Activated T-cell treated with anti-CD3 and anti-CD28 coated beads, Interleukin-2, amount 50 U/mL, for 72 hours (primary cell): ENCODE results near the gene C17orf107. TPM values are rescaled to one million over a fixed set of nuclear protein-coding genes. Genes with fewer than 3 reads are reported as not detected.
"Not testable (repeated sequence)": the region's sequence is repeated elsewhere in the genome, so short reads cannot be mapped to it uniquely, and the experiment has no call there.

Experiments
- ATAC-seq, 2 donors: fragments of 150-1000 bp; cut with Tn5 transposase; replicated peaks in 1 of 2; 2 replicates each; pipeline ENCODE4 v1.10.0; 2021; ENCODE audit warnings: moderate library complexity in 2 of 2, mild to moderate bottlenecking in 1 of 2
- DNase-seq, 2 donors: peaks; one replicate each; pipeline ENCODE4 v3.0.0; 2021 to 2022; ENCODE audit warnings: mixed read lengths in 1 of 2
- H3K27ac Mint-ChIP-seq: one replicate; pipeline ENCODE4 v1.8.0; 2022; ENCODE audit warnings: mild to moderate bottlenecking, moderate library complexity, mixed read lengths
- H3K27me3 Mint-ChIP-seq: one replicate; pipeline ENCODE4 v1.8.0; 2022; ENCODE audit warnings: low read depth, mixed read lengths
- H3K36me3 Mint-ChIP-seq, 2 donors: one replicate each; pipeline ENCODE4 v1.8.0; 2022; ENCODE audit warnings: mixed read lengths in 2 of 2, mild to moderate bottlenecking in 1 of 2; ENCODE audit not compliant: insufficient read depth in 2 of 2
- H3K4me1 Mint-ChIP-seq: one replicate; pipeline ENCODE4 v1.8.0; 2022; ENCODE audit warnings: low read depth, mixed read lengths
- H3K4me3 Mint-ChIP-seq, 2 donors: one replicate each; pipeline ENCODE4 v1.8.0; 2022; ENCODE audit warnings: mild to moderate bottlenecking in 2 of 2, mixed read lengths in 2 of 2, moderate library complexity in 2 of 2
- H3K9me3 Mint-ChIP-seq, 2 donors: one replicate each; pipeline ENCODE4 v1.8.0; 2022; ENCODE audit warnings: mixed read lengths in 2 of 2
- total RNA-seq, 2 donors: library from RNA; stranded (reverse); gene quantifications; one replicate each; pipeline ENCODE4 v1.2.3, GENCODE V29; 2022

The C17orf107 gene
- 1 to 10 TPM; 3.4 to 4.7 TPM for total RNA-seq

DNA sequence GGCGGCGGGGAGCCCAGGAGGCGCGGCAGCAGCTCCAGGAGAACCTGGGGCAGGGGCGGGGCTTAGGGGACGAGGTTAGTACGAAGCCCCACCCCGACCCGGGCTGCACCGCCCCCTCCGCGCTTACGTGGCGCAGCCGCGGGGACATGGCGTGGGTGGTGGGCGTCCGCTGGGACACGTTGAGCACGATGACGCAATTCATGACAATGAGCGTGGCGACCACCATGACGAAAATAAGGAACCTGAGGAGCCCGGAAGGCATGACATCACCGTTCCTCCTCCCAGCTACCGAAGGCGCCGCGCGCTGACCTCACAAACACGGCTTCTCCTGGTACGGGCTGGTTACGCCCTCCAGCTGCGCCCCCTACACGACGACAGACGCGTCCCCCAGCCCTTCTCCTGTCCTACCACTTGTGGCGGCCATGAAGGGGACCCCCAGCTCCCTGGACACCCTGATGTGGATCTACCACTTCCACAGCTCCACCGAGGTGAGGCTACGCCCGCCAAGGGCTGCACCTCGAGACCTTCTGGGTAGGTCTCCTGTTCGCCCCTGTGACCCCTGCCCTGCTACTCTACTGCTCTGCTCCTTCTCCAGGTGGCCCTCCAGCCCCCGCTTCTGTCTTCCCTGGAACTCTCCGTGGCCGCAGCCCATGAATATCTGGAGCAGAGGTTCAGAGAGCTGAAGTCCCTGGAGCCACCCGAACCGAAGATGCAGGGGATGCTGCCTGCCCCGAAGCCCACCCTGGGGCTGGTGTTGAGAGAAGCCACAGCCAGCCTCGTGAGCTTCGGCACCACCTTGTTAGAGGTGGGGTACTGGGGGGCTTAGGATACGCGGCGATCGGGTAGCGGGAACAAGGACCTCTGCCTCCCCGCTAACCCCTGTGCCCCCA, at the start of gene C17orf107:
TSS of gene C17orf107 (plus strand) at position 196 of the 890 bp plus-strand sequence. CDS start at position 423, 227 bp downstream.
- Mint-ChIP-seq H3K27ac (peak within 1 kb of the TSS; percentile 59), H3K27me3 (no peaks in the 10 kb centered on the region), H3K9me3 (no peaks in the 10 kb centered on the region), H3K36me3 (peaks cover 0 to 7% of the 10 kb centered on the region in 2 donors), H3K4me3 (peak within 1 kb of the TSS; percentile 86 to 89), H3K4me1 (peaks cover 30% of the 10 kb centered on the region)
- DNase-seq = peak; percentile 98 to 99
- peak; percentile 82 for ATAC-seq

DNA sequence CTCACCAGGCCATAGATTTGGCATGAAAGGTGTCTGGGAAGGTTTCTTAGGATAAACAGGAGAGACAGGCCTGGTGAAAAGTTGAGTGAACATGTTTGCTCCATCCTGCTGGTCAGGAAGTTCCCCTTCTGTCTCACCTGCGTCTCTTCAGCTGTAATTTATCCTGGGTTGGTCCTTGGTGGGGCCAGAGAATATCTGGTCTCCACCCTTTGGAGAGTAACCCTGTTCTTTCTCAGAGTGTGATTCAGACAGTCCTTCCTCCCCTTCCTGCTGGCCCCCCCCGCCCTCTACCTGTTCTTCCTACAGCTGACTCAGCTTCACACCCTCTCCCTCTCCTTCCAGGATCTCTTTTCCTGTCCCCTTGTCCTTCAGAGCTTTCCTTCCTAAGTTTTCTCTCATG, 49.1 kb upstream of the C17orf107 start:
- Mint-ChIP-seq H3K36me3 (peaks cover 3 to 5% of the 10 kb centered on the region in 2 donors), H3K4me1 (peaks cover 23% of the 10 kb centered on the region), H3K4me3 (no peak overlapping the region), H3K9me3 (no peaks in the 10 kb centered on the region), H3K27me3 (no peaks in the 10 kb centered on the region), H3K27ac (no peak overlapping the region)
- ATAC-seq = no peak
- no peak for DNase-seq

DNA sequence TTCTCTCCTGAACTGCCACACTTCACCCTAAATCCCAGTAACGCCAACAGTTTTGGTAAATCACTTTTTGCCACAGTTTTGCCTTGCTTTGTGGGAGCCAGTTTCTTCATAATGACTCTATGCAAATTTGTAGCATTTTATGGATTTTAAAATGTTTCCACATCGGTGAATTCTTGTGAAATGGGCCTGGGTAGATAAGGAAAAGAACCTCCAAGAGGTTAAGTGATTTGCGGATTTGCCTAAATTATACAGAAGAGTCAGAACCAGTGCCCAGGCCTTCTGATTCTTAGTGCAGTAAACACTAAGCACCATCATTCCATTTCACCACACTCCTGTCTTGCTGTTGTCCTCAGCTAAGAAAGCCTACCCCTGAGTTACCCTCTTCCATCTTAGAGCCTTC, 48.3 kb upstream of the C17orf107 start:
- DNase-seq = no peak
- no peak for ATAC-seq
- Mint-ChIP-seq H3K9me3 (no peaks in the 10 kb centered on the region), H3K4me1 (peaks cover 25% of the 10 kb centered on the region), H3K27ac (peak overlapping the region; percentile 55), H3K4me3 (no peak overlapping the region), H3K27me3 (no peaks in the 10 kb centered on the region), H3K36me3 (peaks cover 3 to 6% of the 10 kb centered on the region in 2 donors)

DNA sequence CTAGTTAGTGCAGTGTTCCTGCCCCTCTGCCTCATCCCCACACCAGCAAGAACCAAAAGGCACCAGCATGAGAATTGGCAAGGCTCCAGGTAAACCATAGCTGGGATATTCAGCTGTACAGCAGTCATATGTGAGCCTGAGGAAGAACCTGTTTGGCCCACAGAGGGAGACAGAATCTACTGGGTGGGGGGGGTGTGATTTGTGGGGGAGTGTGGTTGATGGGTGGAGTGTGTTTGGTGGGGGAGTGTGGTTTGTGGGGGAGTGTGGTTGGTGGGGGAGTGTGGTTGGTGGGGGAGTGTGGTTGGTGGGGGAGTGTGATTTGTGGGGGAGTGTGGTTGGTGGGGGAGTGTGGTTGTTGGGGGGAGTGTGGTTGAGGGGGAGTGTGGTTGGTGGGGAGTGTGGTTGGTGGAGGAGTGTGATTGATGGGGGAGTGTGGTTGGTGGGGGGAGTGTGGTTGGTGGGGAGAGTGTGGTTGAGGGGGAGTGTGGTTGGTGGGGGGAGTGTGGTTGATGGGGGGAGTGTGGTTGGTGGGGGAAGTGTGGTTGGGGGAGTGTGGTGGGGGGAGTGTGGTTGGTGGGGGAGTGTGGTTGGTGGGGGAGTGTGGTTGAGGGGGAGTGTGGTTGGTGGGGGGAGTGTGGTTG, 46.6 kb upstream of the C17orf107 start:
- peak in 1 of 2 donors; percentile 20 for ATAC-seq
- H3K4me1 Mint-ChIP-seq = peaks cover 28% of the 10 kb centered on the region
- no peaks in the 10 kb centered on the region for H3K9me3 Mint-ChIP-seq
- H3K27ac Mint-ChIP-seq = peak overlapping the region; percentile 14
- H3K36me3 Mint-ChIP-seq = peaks cover 3 to 9% of the 10 kb centered on the region in 2 donors
- DNase-seq = peak in 1 of 2 donors; percentile 6
- H3K27me3 Mint-ChIP-seq = no peaks in the 10 kb centered on the region
- H3K4me3 Mint-ChIP-seq = no peak overlapping the region

DNA sequence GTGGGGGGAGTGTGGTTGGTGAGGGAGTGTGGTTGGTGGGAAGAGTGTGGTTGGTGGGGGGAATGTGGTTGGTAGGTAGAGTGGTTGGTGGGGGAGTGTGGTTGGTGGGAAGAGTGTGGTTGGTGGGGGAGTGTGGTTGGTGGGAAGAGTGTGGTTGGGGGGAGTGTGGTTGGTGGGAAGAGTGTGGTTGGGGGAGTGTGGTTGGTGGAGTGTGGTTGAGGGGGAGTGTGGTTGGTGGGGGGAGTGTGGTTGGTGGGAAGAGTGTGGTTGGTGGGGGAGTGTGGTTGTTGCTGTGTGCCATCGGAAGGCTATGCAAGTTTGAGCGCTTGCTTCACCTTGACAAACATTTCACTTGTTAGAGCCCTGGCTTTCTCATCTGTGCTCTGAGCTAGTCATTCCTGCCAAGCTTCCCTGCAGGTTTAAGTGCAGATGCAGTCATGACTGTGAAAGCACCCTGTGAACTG, 46.1 kb upstream of the C17orf107 start:
- Mint-ChIP-seq H3K27me3 (no peaks in the 10 kb centered on the region), H3K4me1 (peaks cover 28% of the 10 kb centered on the region), H3K27ac (peak overlapping the region; percentile 80), H3K4me3 (no peak overlapping the region), H3K9me3 (no peaks in the 10 kb centered on the region), H3K36me3 (peaks cover 3 to 9% of the 10 kb centered on the region in 2 donors)
- DNase-seq = no peak
- peak in 1 of 2 donors; percentile 42 for ATAC-seq

DNA sequence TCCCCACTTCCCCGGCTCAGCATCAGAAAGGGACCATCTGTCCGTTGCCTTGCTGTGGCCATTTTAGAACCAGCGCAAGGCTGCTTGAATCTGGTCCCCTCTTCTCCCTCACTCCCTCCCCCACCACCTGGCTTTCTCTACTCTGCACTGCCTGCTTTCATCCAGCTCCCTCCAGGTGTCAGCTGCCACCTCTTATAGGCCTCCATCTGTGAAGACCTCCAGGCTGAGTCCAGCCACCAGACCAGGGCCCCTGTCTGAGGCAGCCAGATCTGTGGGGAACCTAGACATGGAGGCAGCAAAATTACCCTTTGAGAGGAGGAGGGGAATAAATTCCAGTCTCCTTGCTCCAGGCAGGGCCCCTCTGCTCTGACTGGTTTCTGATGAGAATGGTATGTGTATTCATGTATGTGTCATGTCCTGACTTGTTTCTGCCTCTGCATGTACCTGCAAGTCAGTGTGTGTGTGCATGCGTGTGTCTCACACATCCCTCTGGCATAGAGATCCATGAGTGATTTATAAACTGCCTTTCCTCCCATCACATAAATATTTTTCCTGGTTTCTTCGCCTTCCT, 45.1 kb upstream of the C17orf107 start:
- Mint-ChIP-seq H3K27ac (no peak overlapping the region), H3K9me3 (no peaks in the 10 kb centered on the region), H3K36me3 (peaks cover 3 to 9% of the 10 kb centered on the region in 2 donors), H3K4me3 (no peak overlapping the region), H3K4me1 (peaks cover 28% of the 10 kb centered on the region), H3K27me3 (no peaks in the 10 kb centered on the region)
- no peak for DNase-seq
- ATAC-seq = no peak

DNA sequence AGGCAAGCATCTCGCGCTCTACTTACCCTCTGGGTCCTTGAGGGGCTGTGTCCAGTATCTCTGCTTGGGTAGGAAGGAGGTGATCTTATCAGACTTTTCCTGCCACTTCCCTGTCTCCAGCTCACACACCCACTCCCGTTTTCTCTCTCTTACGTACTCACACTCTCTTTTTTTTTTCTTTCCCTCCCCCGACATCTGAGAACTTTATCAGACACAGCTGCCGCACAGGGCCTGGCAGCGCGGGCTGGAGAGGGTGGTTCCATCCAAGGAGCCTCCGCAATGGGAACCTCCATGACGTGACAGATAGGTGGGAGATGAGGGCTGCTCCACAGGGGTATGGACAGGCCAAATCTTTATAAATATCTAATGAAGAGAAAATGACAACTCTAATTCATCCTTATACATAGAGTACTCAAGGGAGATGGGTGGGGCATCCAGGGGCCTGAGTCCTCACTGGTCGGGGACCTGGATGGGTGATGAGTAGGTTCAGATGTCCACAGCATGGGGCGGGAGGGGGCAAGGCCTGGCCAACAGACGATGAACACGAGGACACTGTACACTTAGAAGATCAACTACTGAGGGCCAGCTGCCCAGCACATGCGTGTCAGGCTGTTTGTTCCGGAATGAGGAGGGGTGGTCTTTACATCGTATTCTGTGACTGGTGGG, 42.9 kb upstream of the C17orf107 start:
- no peak for ATAC-seq
- Mint-ChIP-seq H3K9me3 (no peaks in the 10 kb centered on the region), H3K4me3 (no peak overlapping the region), H3K4me1 (peaks cover 21% of the 10 kb centered on the region), H3K36me3 (peaks cover 3 to 9% of the 10 kb centered on the region in 2 donors), H3K27me3 (no peaks in the 10 kb centered on the region), H3K27ac (no peak overlapping the region)
- DNase-seq = no peak

DNA sequence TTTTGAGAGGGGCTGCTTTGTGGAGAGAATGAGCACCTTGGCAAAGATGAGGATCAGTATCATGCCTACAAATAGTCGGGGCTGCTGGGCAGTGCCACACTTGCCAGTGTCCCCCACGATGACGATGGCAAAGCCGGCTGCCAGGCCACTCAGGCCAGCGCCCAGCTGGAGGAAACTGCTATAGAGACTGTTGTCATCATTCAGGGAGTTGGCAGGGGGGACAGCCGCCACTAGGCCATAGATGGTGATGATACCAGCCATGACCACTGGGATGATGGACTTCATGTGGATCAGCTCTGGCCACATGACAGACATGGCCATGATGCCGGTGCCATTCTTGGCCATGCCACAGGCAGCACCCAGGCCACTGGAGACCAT, 42.4 kb upstream of the C17orf107 start:
- Mint-ChIP-seq H3K36me3 (peaks cover 3 to 8% of the 10 kb centered on the region in 2 donors), H3K27me3 (no peaks in the 10 kb centered on the region), H3K9me3 (no peaks in the 10 kb centered on the region), H3K4me1 (peaks cover 20% of the 10 kb centered on the region), H3K4me3 (no peak overlapping the region), H3K27ac (no peak overlapping the region)
- no peak for ATAC-seq
- no peak for DNase-seq

DNA sequence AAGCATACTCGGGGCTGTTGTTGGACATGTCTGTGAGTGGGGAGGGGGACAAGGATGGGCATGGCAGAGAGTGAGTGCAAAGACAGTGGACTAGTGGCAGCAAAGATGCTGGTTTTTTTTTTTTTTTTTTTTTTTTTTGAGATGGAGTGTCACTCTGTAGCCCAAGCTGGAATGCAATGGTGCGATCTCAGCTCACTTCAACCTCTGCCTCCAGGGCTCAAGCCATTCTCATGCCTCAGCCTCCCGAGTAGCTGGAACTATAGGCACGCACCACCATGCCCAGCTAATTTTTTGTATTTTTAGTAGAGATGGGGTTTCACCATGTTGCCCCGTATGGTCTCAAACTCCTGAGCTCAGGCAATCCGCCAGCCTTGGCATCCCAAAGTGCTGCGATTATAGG, 42.0 kb upstream of the C17orf107 start:
- ATAC-seq, H3K27ac Mint-ChIP-seq, H3K4me3 Mint-ChIP-seq, H3K27me3 Mint-ChIP-seq, H3K9me3 Mint-ChIP-seq, DNase-seq, H3K36me3 Mint-ChIP-seq: not testable (repeated sequence)
- H3K4me1 Mint-ChIP-seq = peaks cover 16% of the 10 kb centered on the region

DNA sequence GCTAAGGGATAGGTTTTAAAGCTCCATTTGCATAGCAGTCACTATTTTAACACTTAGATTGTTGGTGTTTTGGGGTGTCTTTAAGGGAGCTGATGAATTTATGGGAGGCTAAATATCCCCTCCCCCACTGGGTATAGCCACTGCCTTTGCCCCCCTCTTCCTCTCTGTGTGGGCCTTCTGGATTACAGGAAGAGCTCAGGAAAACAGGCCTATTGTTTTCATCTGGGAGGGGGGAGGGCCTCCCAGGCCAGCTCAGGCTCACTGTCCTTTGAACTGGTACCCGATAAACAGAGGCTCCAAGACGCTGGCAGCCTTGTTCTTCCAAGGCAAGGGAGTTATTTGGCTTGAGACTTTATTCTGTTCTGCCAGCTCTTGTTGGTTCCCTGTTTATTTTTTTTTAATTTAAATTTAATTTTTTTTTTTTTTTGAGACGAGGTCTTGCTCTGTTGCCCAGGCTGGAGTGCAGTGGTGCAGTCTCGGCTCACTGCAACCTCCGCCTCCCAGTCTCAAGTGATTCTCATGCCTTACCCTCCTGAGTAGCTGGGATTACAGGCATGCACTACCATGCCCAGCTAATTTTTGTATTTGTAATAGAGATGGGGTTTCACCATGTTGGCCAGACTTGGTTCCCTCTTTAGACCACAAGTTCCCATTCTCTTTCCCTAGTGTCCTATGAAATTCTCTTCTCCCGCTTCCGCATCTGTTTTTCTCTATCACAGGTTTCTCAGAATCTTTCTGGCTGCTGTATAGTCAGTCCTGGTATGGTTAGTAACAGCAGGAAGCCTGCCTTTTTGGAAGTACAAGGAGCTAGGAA, 41.1 kb upstream of the C17orf107 start:
- Mint-ChIP-seq H3K4me1 (peaks cover 14% of the 10 kb centered on the region), H3K27ac (no peak overlapping the region), H3K4me3 (no peak overlapping the region), H3K9me3 (no peaks in the 10 kb centered on the region), H3K27me3 (no peaks in the 10 kb centered on the region), H3K36me3 (peaks cover 0 to 7% of the 10 kb centered on the region in 2 donors)
- ATAC-seq (no peak), DNase-seq (no peak)

DNA sequence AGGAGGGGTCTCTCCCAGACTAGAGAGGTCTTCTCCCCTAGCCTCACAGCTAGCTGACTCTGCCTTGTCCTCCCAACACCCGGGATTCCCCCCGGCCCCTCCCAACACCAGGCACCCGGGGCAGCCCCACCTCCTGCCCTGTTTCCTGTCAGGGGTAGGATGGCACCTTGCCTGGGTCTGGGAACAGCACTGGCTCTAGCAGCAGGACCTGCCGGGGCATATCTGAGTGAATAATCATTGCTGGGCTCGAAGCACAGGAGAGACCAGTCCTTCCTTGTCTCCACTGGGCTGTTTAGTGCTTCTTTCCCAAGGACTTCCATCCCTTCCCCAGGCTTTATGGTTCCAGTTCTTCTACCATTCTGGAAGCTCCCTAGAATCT, 40.5 kb upstream of the C17orf107 start:
- no peak for ATAC-seq
- H3K4me1 Mint-ChIP-seq = peaks cover 14% of the 10 kb centered on the region
- DNase-seq = no peak
- peaks cover 0 to 7% of the 10 kb centered on the region in 2 donors for H3K36me3 Mint-ChIP-seq
- no peaks in the 10 kb centered on the region for H3K27me3 Mint-ChIP-seq
- H3K27ac Mint-ChIP-seq = no peak overlapping the region
- H3K9me3 Mint-ChIP-seq = no peaks in the 10 kb centered on the region
- H3K4me3 Mint-ChIP-seq = no peak overlapping the region
